ENCODE measurements around the gene SCTR.

SCTR gene

GRCh38 chr2:119468154-119468955, 55.9 kb downstream of the SCTR start:
- Histone ChIP-seq H2BK5ac (ENCODE audit: low read depth, low read length, poor library complexity, severe bottlenecking) (no peak overlapping the region), H3K4me1 (ENCODE audit: control insufficient read depth, insufficient read depth, low read depth, low read length) (peaks cover 6% of the 10 kb centered on the region), H3K18ac (ENCODE audit: low read depth in 1 of 2, low read length in 2 of 2) (no peak overlapping the region), H2BK15ac (ENCODE audit: low read depth, poor library complexity, severe bottlenecking) (no peak overlapping the region), H3K9me3 (ENCODE audit: control insufficient read depth, low read length) (no peaks in the 10 kb centered on the region), H2AK5ac (ENCODE audit: low read length, severe bottlenecking) (peak overlapping the region; percentile 53), H3K4me3 (ENCODE audit: insufficient read depth in 1 of 2, low read depth in 1 of 2, low read length in 2 of 2) (no peak overlapping the region), H3K36me3 (ENCODE audit: control insufficient read depth in 1 of 2, insufficient read depth in 2 of 2, low read depth in 1 of 2, low read length in 2 of 2) (no peaks in the 10 kb centered on the region), H3K27me3 (ENCODE audit: control insufficient read depth in 1 of 2, insufficient read depth in 1 of 2, low read length in 2 of 2) (peaks cover 0 to 11% of the 10 kb centered on the region in 2 experiments), H3K9ac (ENCODE audit: low read length) (no peak overlapping the region), H2BK120ac (ENCODE audit: low read depth, low read length) (no peak overlapping the region), H3K14ac (ENCODE audit: low read length in 2 of 2) (no peak overlapping the region), H3K23ac (ENCODE audit: low read length in 2 of 2) (no peak overlapping the region), H2AFZ (ENCODE audit: low read depth, low read length) (no peak overlapping the region), H3K4ac (ENCODE audit: low read depth in 1 of 2, low read length in 2 of 2) (no peak overlapping the region), H4K8ac (ENCODE audit: low read length) (no peak overlapping the region), H4K91ac (ENCODE audit: low read length) (no peak overlapping the region), H3K27ac (ENCODE audit: low read length, poor library complexity, severe bottlenecking) (no peak overlapping the region), H3K4me2 (ENCODE audit: low read length, poor library complexity, severe bottlenecking) (no peak overlapping the region), H2BK12ac (ENCODE audit: low read length in 2 of 2) (no peak overlapping the region), H3K79me1 (replicated peaks; ENCODE audit: low read length, poor library complexity, severe bottlenecking) (no peaks in the 10 kb centered on the region)
- 65% methylated on average over 3 of the region's 3 CpGs for WGBS
- no peak for DNase-seq

- Histone ChIP-seq H3K36me3 (ENCODE audit: control insufficient read depth in 1 of 2, insufficient read depth in 2 of 2, low read depth in 1 of 2, low read length in 2 of 2) (no peaks in the 10 kb centered on the region), H3K18ac (ENCODE audit: low read depth in 1 of 2, low read length in 2 of 2) (no peak overlapping the region), H3K9me3 (ENCODE audit: control insufficient read depth, low read length) (no peaks in the 10 kb centered on the region), H4K8ac (ENCODE audit: low read length) (no peak overlapping the region), H2AK5ac (ENCODE audit: low read length, severe bottlenecking) (no peak overlapping the region), H3K14ac (ENCODE audit: low read length in 2 of 2) (no peak overlapping the region), H2BK12ac (ENCODE audit: low read length in 2 of 2) (no peak overlapping the region), H3K9ac (ENCODE audit: low read length) (no peak overlapping the region), H3K79me1 (replicated peaks; ENCODE audit: low read length, poor library complexity, severe bottlenecking) (no peaks in the 10 kb centered on the region), H3K4me1 (ENCODE audit: control insufficient read depth, insufficient read depth, low read depth, low read length) (peaks cover 8% of the 10 kb centered on the region), H3K23ac (ENCODE audit: low read length in 2 of 2) (no peak overlapping the region), H3K27ac (ENCODE audit: low read length, poor library complexity, severe bottlenecking) (no peak overlapping the region), H2AFZ (ENCODE audit: low read depth, low read length) (no peak overlapping the region), H2BK15ac (ENCODE audit: low read depth, poor library complexity, severe bottlenecking) (no peak overlapping the region), H3K4me3 (ENCODE audit: insufficient read depth in 1 of 2, low read depth in 1 of 2, low read length in 2 of 2) (no peak overlapping the region), H2BK5ac (ENCODE audit: low read depth, low read length, poor library complexity, severe bottlenecking) (no peak overlapping the region), H3K4me2 (ENCODE audit: low read length, poor library complexity, severe bottlenecking) (no peak overlapping the region), H4K91ac (ENCODE audit: low read length) (no peak overlapping the region), H2BK120ac (ENCODE audit: low read depth, low read length) (no peak overlapping the region), H3K27me3 (ENCODE audit: control insufficient read depth in 1 of 2, insufficient read depth in 1 of 2, low read length in 2 of 2) (peaks cover 0 to 2% of the 10 kb centered on the region in 2 experiments), H3K4ac (ENCODE audit: low read depth in 1 of 2, low read length in 2 of 2) (no peak overlapping the region)
- DNase-seq: no peak
- WGBS: 73% methylated on average over 4 of the region's 4 CpGs
Observed at GRCh38 chr2:119466373-119466772, 57.9 kb downstream of the SCTR start.

- H3K27me3 ChIP-seq (ENCODE audit: control insufficient read depth in 1 of 2, insufficient read depth in 1 of 2, low read length in 2 of 2): no peaks in the 10 kb centered on the region
- no peak overlapping the region for H3K4me3 ChIP-seq (ENCODE audit: insufficient read depth in 1 of 2, low read depth in 1 of 2, low read length in 2 of 2)
- no peak overlapping the region for H2BK15ac ChIP-seq (ENCODE audit: low read depth, poor library complexity, severe bottlenecking)
- no peak overlapping the region for H3K23ac ChIP-seq (ENCODE audit: low read length in 2 of 2)
- 90% methylated on average over 11 of the region's 11 CpGs for WGBS
- no peak overlapping the region for H2BK12ac ChIP-seq (ENCODE audit: low read length in 2 of 2)
- H2AK5ac ChIP-seq (ENCODE audit: low read length, severe bottlenecking): no peak overlapping the region
- peak overlapping the region; percentile 45 for H4K91ac ChIP-seq (ENCODE audit: low read length)
- no peak overlapping the region for H3K14ac ChIP-seq (ENCODE audit: low read length in 2 of 2)
- no peak overlapping the region for H3K27ac ChIP-seq (ENCODE audit: low read length, poor library complexity, severe bottlenecking)
- DNase-seq: no peak
- no peak overlapping the region for H2BK120ac ChIP-seq (ENCODE audit: low read depth, low read length)
- H3K4ac ChIP-seq (ENCODE audit: low read depth in 1 of 2, low read length in 2 of 2): no peak overlapping the region
- no peak overlapping the region for H3K9ac ChIP-seq (ENCODE audit: low read length)
- no peaks in the 10 kb centered on the region for H3K79me1 ChIP-seq (replicated peaks; ENCODE audit: low read length, poor library complexity, severe bottlenecking)
- no peak overlapping the region for H4K8ac ChIP-seq (ENCODE audit: low read length)
- H3K36me3 ChIP-seq (ENCODE audit: control insufficient read depth in 1 of 2, insufficient read depth in 2 of 2, low read depth in 1 of 2, low read length in 2 of 2): no peaks in the 10 kb centered on the region
- peaks cover 8% of the 10 kb centered on the region for H3K4me1 ChIP-seq (ENCODE audit: control insufficient read depth, insufficient read depth, low read depth, low read length)
- H3K4me2 ChIP-seq (ENCODE audit: low read length, poor library complexity, severe bottlenecking): no peak overlapping the region
- H3K9me3 ChIP-seq (ENCODE audit: control insufficient read depth, low read length): no peaks in the 10 kb centered on the region
- no peak overlapping the region for H2BK5ac ChIP-seq (ENCODE audit: low read depth, low read length, poor library complexity, severe bottlenecking)
- no peak overlapping the region for H3K18ac ChIP-seq (ENCODE audit: low read depth in 1 of 2, low read length in 2 of 2)
- H2AFZ ChIP-seq (ENCODE audit: low read depth, low read length): no peak overlapping the region
Observed at GRCh38 chr2:119465687-119466086, 58.6 kb downstream of the SCTR start.

GRCh38 chr2:119464981-119465380, 59.3 kb downstream of the SCTR start:
- Histone ChIP-seq H2BK5ac (ENCODE audit: low read depth, low read length, poor library complexity, severe bottlenecking) (no peak overlapping the region), H3K4me2 (ENCODE audit: low read length, poor library complexity, severe bottlenecking) (no peak overlapping the region), H4K8ac (ENCODE audit: low read length) (no peak overlapping the region), H3K9me3 (ENCODE audit: control insufficient read depth, low read length) (no peaks in the 10 kb centered on the region), H3K23ac (ENCODE audit: low read length in 2 of 2) (no peak overlapping the region), H3K4me3 (ENCODE audit: insufficient read depth in 1 of 2, low read depth in 1 of 2, low read length in 2 of 2) (no peak overlapping the region), H3K27me3 (ENCODE audit: control insufficient read depth in 1 of 2, insufficient read depth in 1 of 2, low read length in 2 of 2) (no peaks in the 10 kb centered on the region), H3K27ac (ENCODE audit: low read length, poor library complexity, severe bottlenecking) (no peak overlapping the region), H2BK15ac (ENCODE audit: low read depth, poor library complexity, severe bottlenecking) (no peak overlapping the region), H2BK120ac (ENCODE audit: low read depth, low read length) (no peak overlapping the region), H2BK12ac (ENCODE audit: low read length in 2 of 2) (no peak overlapping the region), H3K18ac (ENCODE audit: low read depth in 1 of 2, low read length in 2 of 2) (no peak overlapping the region), H2AK5ac (ENCODE audit: low read length, severe bottlenecking) (no peak overlapping the region), H2AFZ (ENCODE audit: low read depth, low read length) (no peak overlapping the region), H3K9ac (ENCODE audit: low read length) (no peak overlapping the region), H3K14ac (ENCODE audit: low read length in 2 of 2) (no peak overlapping the region), H4K91ac (ENCODE audit: low read length) (no peak overlapping the region), H3K36me3 (ENCODE audit: control insufficient read depth in 1 of 2, insufficient read depth in 2 of 2, low read depth in 1 of 2, low read length in 2 of 2) (no peaks in the 10 kb centered on the region), H3K4me1 (ENCODE audit: control insufficient read depth, insufficient read depth, low read depth, low read length) (peaks cover 8% of the 10 kb centered on the region), H3K79me1 (replicated peaks; ENCODE audit: low read length, poor library complexity, severe bottlenecking) (no peaks in the 10 kb centered on the region), H3K4ac (ENCODE audit: low read depth in 1 of 2, low read length in 2 of 2) (no peak overlapping the region)
- no peak for DNase-seq
- 89% methylated on average over 4 of the region's 4 CpGs for WGBS

Measured in mesenchymal stem cell (in vitro differentiated cells and primary cell).